ENCODE data around the gene TXNIP.

The TXNIP gene

GRCh38 chr1:146013559-146013922 is 17.2 kb upstream of the TXNIP start:
- H3K4me3 ChIP-seq (ENCODE audit: low read depth, low read length): no peak overlapping the region
- DNase-seq (ENCODE audit: low read depth, low spot score): no peak
- POLR2A ChIA-PET: no interaction called here
- CTCF ChIA-PET: interaction anchor here (0.6 to 21.4 kb wide), 8 partner anchors 8 to 167 kb away, joined by 3 to 787 read pairs (median 17); partner anchors contain the start of genes HJV, NUDT17 and TXNIP
- TF ChIP-seq CTCF (IDR thresholded peaks at IDR 0.05; ENCODE audit: insufficient read depth, low read length, missing control alignments): no peak

- DNase-seq (ENCODE audit: low read depth, low spot score): no peak
- ChIA-PET CTCF (interaction anchor here (0.6 to 21.4 kb wide), 15 partner anchors 9 to 172 kb away, joined by 3 to 787 read pairs (median 8); partner anchors contain the start of genes HJV, ITGA10, NUDT17 and TXNIP), POLR2A (no interaction called here)
- TF ChIP-seq CTCF (IDR thresholded peaks at IDR 0.05; ENCODE audit: insufficient read depth, low read length, missing control alignments): peak; percentile 53
- no peak overlapping the region for H3K4me3 ChIP-seq (ENCODE audit: low read depth, low read length)
These were observed 16.6 kb upstream of the TXNIP start for GRCh38 chr1:146012703-146013558.

GRCh38 chr1:146010126-146010738 is 13.9 kb upstream of the TXNIP start:
- ChIA-PET CTCF (interaction anchor here (1.0 to 21.4 kb wide), 8 partner anchors 9 to 163 kb away, joined by 3 to 787 read pairs (median 10); partner anchors contain the start of genes NUDT17 and TXNIP), POLR2A (no interaction called here)
- no peak for DNase-seq (ENCODE audit: low read depth, low spot score)
- H3K4me3 ChIP-seq (ENCODE audit: low read depth, low read length): no peak overlapping the region
- no peak for TF ChIP-seq CTCF (IDR thresholded peaks at IDR 0.05; ENCODE audit: insufficient read depth, low read length, missing control alignments)

- ChIA-PET CTCF (interaction anchor here (0.6 to 21.4 kb wide), 22 partner anchors 8 to 161 kb away, joined by 3 to 787 read pairs (median 4); partner anchors contain the start of genes HJV, NUDT17, POLR3GL and RBM8A), POLR2A (interaction anchor here (0.6 to 1.7 kb wide), 2 partner anchors 29 to 30 kb away, joined by 3 to 10 read pairs; no protein-coding TSS in a partner anchor)
- DNase-seq (ENCODE audit: low read depth, low spot score): no peak
- no peak for TF ChIP-seq CTCF (IDR thresholded peaks at IDR 0.05; ENCODE audit: insufficient read depth, low read length, missing control alignments)
- H3K4me3 ChIP-seq (ENCODE audit: low read depth, low read length): no peak overlapping the region
These were observed 11.2 kb upstream of the TXNIP start for GRCh38 chr1:146007489-146008133.

- POLR2A ChIA-PET: no interaction called here
- H3K4me3 ChIP-seq (ENCODE audit: low read depth, low read length): no peak overlapping the region
- no peak for DNase-seq (ENCODE audit: low read depth, low spot score)
- no peak for TF ChIP-seq CTCF (IDR thresholded peaks at IDR 0.05; ENCODE audit: insufficient read depth, low read length, missing control alignments)
- CTCF ChIA-PET: interaction anchor here (0.7 to 21.4 kb wide), 3 partner anchors 8 to 35 kb away, joined by 3 to 787 read pairs (median 3); partner anchors contain the start of gene TXNIP
These were observed 5.3 kb upstream of the TXNIP start for GRCh38 chr1:146001709-146002108.
